GM18499 (cell line): Measurements from ENCODE around the gene MAML2.
A peak's percentile ranks its signal among the peaks of the same experiment; 100 is the strongest.
"Not testable (repeated sequence)": the region's sequence is repeated elsewhere in the genome, so short reads cannot be mapped to it uniquely, and the experiment has no call there.

Experiments
- ATAC-seq: cut with Tn5 transposase; IDR thresholded peaks from one replicate; pipeline ENCODE4 v1.9.1; 2021; ENCODE audit warnings: moderate number of reproducible peaks; ENCODE audit not compliant: insufficient read depth, unreplicated experiment

MAML2 gene

GRCh38 chr11:96276836-96277235, 66.2 kb downstream of the MAML2 start:
- no peak for ATAC-seq

GRCh38 chr11:96275801-96276594, 67.0 kb downstream of the MAML2 start:
- no peak for ATAC-seq

GRCh38 chr11:96273507-96273906, 69.5 kb downstream of the MAML2 start:
- ATAC-seq = no peak

GRCh38 chr11:96272529-96273222, 70.3 kb downstream of the MAML2 start:
- peak; percentile 51 for ATAC-seq

- no peak for ATAC-seq
Observed at GRCh38 chr11:96271777-96272176, 71.2 kb downstream of the MAML2 start.

- not testable (repeated sequence) for ATAC-seq
Observed at GRCh38 chr11:96271352-96271751, 71.6 kb downstream of the MAML2 start.

GRCh38 chr11:96268527-96268926, 74.5 kb downstream of the MAML2 start:
- ATAC-seq = not testable (repeated sequence)

- ATAC-seq = peak; percentile 91
Observed at GRCh38 chr11:96267496-96268032, 75.4 kb downstream of the MAML2 start.

GRCh38 chr11:96267001-96267495, 75.9 kb downstream of the MAML2 start:
- no peak for ATAC-seq

- ATAC-seq = no peak
Observed at GRCh38 chr11:96265972-96266371, 77.0 kb downstream of the MAML2 start.

GRCh38 chr11:96265220-96265737, 77.7 kb downstream of the MAML2 start:
- no peak for ATAC-seq

- ATAC-seq = no peak
Observed at GRCh38 chr11:96264364-96264763, 78.6 kb downstream of the MAML2 start.

- ATAC-seq = no peak
Observed at GRCh38 chr11:96263238-96263763, 79.7 kb downstream of the MAML2 start.

- no peak for ATAC-seq
Observed at GRCh38 chr11:96260532-96260931, 82.5 kb downstream of the MAML2 start.

GRCh38 chr11:96260067-96260511, 82.9 kb downstream of the MAML2 start:
- ATAC-seq = no peak

GRCh38 chr11:96259134-96259830, 83.7 kb downstream of the MAML2 start:
- ATAC-seq = no peak

- ATAC-seq = peak; percentile 51
Observed at GRCh38 chr11:96257972-96258934, 84.7 kb downstream of the MAML2 start.

GRCh38 chr11:96257036-96257435, 86.0 kb downstream of the MAML2 start:
- no peak for ATAC-seq
